Activated B cell treated with CpG ODN at 0.5 μM for 24 hours (primary cell): Measurements from ENCODE around the gene ZNF883. TPM values are rescaled to one million over a fixed set of nuclear protein-coding genes. Genes with fewer than 3 reads are reported as not detected.

Experiments used
- ATAC-seq: fragments of 200-7000 bp; cut with Tn5 transposase; one replicate; pipeline ENCODE4 v1.10.0; 2021; ENCODE audit warnings: low read depth, mild to moderate bottlenecking, moderate library complexity
- CTCF ChIA-PET: fragments of 350-600 bp; sonication (Branson Sonifier 250); formaldehyde crosslinking; loops from one replicate; lab custom pipeline; 2021; ENCODE audit warnings: antibody characterized with exemption; lab: Charles Lee
- POLR2A ChIA-PET: fragments of 350-600 bp; sonication (Branson Sonifier 250); formaldehyde crosslinking; loops from one replicate; lab custom pipeline; 2021; ENCODE audit warnings: antibody characterized with exemption; lab: Charles Lee
- DNase-seq: peaks from one replicate; pipeline ENCODE4 v3.0.0; 2022
- H3K27ac Mint-ChIP-seq: one replicate; pipeline ENCODE4 v1.8.0; 2020; ENCODE audit warnings: mixed read lengths
- H3K27me3 Mint-ChIP-seq: one replicate; pipeline ENCODE4 v1.8.0; 2021; ENCODE audit warnings: mixed read lengths
- H3K36me3 Mint-ChIP-seq: one replicate; pipeline ENCODE4 v1.8.0; 2021; ENCODE audit warnings: low read depth, mixed read lengths
- H3K4me1 Mint-ChIP-seq: one replicate; pipeline ENCODE4 v1.8.0; 2021; ENCODE audit warnings: mixed read lengths
- H3K4me3 Mint-ChIP-seq: one replicate; pipeline ENCODE4 v1.8.0; 2020; ENCODE audit warnings: mild to moderate bottlenecking, mixed read lengths
- H3K9me3 Mint-ChIP-seq: one replicate; pipeline ENCODE4 v1.8.0; 2020; ENCODE audit warnings: mixed read lengths
- intact Hi-C: fragments of 100-400 bp; cut with micrococcal nuclease; formaldehyde crosslinking; loops from one replicate; pipeline ENCODE4 v1.15.1; 2024
- total RNA-seq: library from RNA; stranded (reverse); gene quantifications from 2 replicates; pipeline ENCODE4 v1.2.3, GENCODE V29; 2022
- TF ChIP-seq, protein P1 (sequence below): fragments of 200-600 bp; IDR thresholded peaks from one replicate; pipeline ENCODE4 v1.8.0; 2022; ENCODE audit warnings: antibody characterized with exemption, mild to moderate bottlenecking

Gene ZNF883
- total RNA-seq, 1 donor from 2014 or later = 0.33 TPM

DNA sequence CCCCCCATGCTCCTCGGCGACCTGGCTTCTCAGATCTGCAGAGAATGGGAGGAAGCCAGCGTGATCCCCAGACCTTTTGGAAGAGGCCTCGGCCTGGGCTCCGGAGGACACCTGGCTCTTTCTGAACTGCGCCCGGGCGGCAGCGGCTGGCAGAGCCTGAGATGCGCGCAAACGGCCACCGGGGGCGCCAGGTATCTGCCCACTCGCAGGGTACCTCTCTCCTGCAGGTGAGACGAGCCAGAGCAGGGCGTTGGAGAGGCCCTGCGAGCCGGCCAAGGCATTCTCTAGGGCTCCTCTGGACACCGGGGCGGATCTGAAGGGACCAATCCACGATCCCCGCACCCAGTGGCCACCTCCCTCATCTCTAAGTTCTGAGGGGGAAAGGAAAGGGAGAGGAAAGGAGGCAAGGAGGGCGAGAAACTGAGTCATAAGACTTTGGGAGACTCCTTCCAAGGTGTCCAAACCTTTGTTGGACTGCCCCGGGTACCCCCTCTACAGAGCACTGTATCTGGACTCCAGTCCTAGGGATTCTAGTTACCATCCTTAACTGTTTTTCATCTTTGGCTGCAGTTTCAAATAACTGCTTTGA lies 66.3 kb downstream of the ZNF883 start:
- POLR2A ChIA-PET = no interaction called here
- TF ChIP-seq, protein P1, sequence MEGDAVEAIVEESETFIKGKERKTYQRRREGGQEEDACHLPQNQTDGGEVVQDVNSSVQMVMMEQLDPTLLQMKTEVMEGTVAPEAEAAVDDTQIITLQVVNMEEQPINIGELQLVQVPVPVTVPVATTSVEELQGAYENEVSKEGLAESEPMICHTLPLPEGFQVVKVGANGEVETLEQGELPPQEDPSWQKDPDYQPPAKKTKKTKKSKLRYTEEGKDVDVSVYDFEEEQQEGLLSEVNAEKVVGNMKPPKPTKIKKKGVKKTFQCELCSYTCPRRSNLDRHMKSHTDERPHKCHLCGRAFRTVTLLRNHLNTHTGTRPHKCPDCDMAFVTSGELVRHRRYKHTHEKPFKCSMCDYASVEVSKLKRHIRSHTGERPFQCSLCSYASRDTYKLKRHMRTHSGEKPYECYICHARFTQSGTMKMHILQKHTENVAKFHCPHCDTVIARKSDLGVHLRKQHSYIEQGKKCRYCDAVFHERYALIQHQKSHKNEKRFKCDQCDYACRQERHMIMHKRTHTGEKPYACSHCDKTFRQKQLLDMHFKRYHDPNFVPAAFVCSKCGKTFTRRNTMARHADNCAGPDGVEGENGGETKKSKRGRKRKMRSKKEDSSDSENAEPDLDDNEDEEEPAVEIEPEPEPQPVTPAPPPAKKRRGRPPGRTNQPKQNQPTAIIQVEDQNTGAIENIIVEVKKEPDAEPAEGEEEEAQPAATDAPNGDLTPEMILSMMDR = no peak
- peaks cover 17% of the 10 kb centered on the region for H3K27me3 Mint-ChIP-seq
- intact Hi-C loops = no loop called here
- DNase-seq (no peak), ATAC-seq (no peak)
- H3K4me1 Mint-ChIP-seq = no peaks in the 10 kb centered on the region
- no peaks in the 10 kb centered on the region for H3K36me3 Mint-ChIP-seq
- peaks cover 15% of the 10 kb centered on the region for H3K9me3 Mint-ChIP-seq
- CTCF ChIA-PET = no interaction called here
- no peak overlapping the region for H3K27ac Mint-ChIP-seq
- H3K4me3 Mint-ChIP-seq = no peak overlapping the region

DNA sequence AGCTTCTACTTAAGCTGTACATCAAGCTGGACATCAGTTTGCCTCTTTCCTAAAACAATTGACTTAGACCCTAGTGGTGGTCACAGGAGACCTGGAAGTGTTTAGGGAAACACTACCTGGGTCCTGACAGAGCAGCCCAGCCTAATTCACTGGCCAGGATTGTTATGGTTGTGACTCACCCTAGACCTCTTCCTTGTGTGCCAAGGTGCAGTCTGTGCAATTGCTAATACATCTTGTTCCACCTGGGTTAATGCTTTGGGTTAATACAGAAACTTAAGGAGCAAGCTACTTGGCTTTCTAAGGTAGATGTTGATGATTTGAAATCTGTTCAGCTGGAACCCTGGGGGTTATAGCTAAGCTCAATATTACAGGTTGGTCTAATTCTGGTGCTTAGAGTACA lies 72.6 kb downstream of the ZNF883 start:
- H3K4me3 Mint-ChIP-seq = no peak overlapping the region
- no peaks in the 10 kb centered on the region for H3K36me3 Mint-ChIP-seq
- TF ChIP-seq, protein P1 = no peak
- ChIA-PET POLR2A (no interaction called here), CTCF (no interaction called here)
- H3K27ac Mint-ChIP-seq = no peak overlapping the region
- intact Hi-C loops = no loop called here
- H3K27me3 Mint-ChIP-seq = peaks cover 20% of the 10 kb centered on the region
- DNase-seq (no peak), ATAC-seq (no peak)
- no peaks in the 10 kb centered on the region for H3K9me3 Mint-ChIP-seq
- H3K4me1 Mint-ChIP-seq = no peaks in the 10 kb centered on the region

DNA sequence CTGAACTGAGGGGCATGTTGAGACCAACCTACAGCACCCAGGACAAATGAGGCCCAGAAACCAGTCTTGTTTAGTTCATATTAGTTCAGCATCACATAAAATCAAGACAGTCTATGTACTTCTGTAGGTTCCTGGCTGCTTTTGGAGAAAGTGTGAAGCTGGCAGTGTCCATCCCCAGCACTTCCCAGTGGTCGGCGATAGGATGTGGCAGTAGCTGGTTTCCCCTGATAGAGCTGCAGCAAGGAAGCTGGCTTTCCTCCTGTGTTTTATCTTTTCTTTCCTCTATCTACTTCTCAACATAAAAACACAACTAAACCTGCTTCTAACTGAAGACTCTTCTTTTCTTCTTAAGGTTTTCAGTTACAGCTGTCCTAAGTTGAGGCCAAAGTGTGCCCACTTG lies 78.3 kb downstream of the ZNF883 start:
- ATAC-seq (no peak), DNase-seq (no peak)
- Mint-ChIP-seq H3K36me3 (no peaks in the 10 kb centered on the region), H3K4me3 (no peak overlapping the region), H3K4me1 (no peaks in the 10 kb centered on the region), H3K27me3 (peaks cover 38% of the 10 kb centered on the region), H3K9me3 (no peaks in the 10 kb centered on the region), H3K27ac (no peak overlapping the region)
- TF ChIP-seq, protein P1 = no peak
- ChIA-PET POLR2A (no interaction called here), CTCF (no interaction called here)
- intact Hi-C loops = no loop called here

DNA sequence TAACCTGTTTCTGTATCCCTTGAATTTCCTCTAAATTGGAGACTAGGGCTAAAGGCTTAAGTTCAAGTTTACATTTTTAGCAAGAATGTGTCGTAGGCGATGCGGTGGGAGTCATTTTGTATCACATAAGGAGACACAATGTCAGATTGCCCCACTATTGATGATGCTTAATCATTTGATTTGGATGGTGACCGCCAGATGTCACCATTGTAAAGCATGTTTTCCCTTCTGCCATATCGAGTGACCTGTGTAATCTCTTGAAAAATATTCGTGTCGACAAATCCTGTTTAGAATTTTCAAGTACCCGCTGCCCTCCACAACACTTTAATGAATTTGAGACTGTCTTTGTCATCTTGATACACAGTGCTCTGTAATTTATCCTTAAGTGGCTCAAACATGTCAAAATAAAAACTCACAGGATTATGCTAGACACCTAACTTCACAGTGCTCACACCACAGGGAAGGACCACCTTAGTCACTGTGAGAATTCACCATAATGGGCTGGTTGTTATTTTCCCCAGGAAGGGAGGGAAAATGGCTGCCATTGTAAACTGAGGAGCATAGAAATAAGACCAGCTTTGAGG lies 86.8 kb downstream of the ZNF883 start:
- CTCF ChIA-PET = no interaction called here

DNA sequence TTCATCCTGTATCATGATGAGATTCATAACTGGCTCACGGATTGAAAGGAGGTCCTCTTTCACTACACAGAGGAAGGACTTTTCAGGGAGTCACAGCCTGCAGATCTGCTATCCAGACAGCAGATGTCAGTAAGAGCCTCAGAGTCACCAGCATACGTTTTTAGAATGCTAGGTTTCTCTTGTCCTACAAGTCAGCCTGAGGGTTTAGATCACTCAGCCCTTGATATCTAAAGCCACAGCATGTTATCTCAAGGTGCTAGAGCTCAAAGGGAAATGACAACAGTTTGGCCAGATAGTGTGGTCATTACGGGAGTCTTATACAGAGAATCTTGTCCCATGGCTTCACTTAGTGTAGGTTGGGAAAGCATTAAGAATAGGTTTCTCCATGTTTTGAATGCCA lies 90.4 kb downstream of the ZNF883 start:
- POLR2A ChIA-PET = no interaction called here
- TF ChIP-seq, protein P1 = no peak
- H3K4me3 Mint-ChIP-seq = no peak overlapping the region
- intact Hi-C loops = no loop called here
- DNase-seq (no peak), ATAC-seq (no peak)
- CTCF ChIA-PET = no interaction called here
- no peaks in the 10 kb centered on the region for H3K36me3 Mint-ChIP-seq
- peaks cover 19% of the 10 kb centered on the region for H3K27me3 Mint-ChIP-seq
- H3K27ac Mint-ChIP-seq = no peak overlapping the region
- peaks cover 2% of the 10 kb centered on the region for H3K4me1 Mint-ChIP-seq
- H3K9me3 Mint-ChIP-seq = no peaks in the 10 kb centered on the region

More for the DNA sequence above, 86.8 kb downstream of the ZNF883 start:
- H3K4me3 Mint-ChIP-seq = no peak overlapping the region
- peaks cover 26% of the 10 kb centered on the region for H3K27me3 Mint-ChIP-seq
- no peaks in the 10 kb centered on the region for H3K9me3 Mint-ChIP-seq
- no peak overlapping the region for H3K27ac Mint-ChIP-seq
- TF ChIP-seq, protein P1 = no peak
- H3K4me1 Mint-ChIP-seq = peaks cover 2% of the 10 kb centered on the region
- ATAC-seq (no peak), DNase-seq (no peak)
- intact Hi-C loops = loop anchor here (5.0 kb wide), 1 partner anchor 732 kb away; no protein-coding TSS in a partner anchor
- POLR2A ChIA-PET = no interaction called here
- H3K36me3 Mint-ChIP-seq = no peaks in the 10 kb centered on the region
